Spleen (tissue), 7 donors: ENCODE results near the gene LPCAT1.
A peak's percentile ranks its signal among the peaks of the same experiment; 100 is the strongest.

Experiments
- POLR2A ChIP-seq, 3 donors: fragments of 450-650 bp; IDR thresholded peaks; one replicate each; pipeline ENCODE4 v1.5.1; 2017; ENCODE audit warnings: antibody characterized with exemption in 3 of 3, mild to moderate bottlenecking in 1 of 3
- POLR2AphosphoS5 ChIP-seq, 3 donors: sonication (generic); formaldehyde crosslinking; IDR thresholded peaks; one replicate each; pipeline ENCODE4 v1.5.1; 2017; ENCODE audit warnings: antibody characterized with exemption in 3 of 3
- TF ChIP-seq, protein P1 (sequence below), 11 experiments: fragments of 200-600 bp in 7 of 11; fragments of 450-650 bp in 4 of 11; sonication (generic) in 4 of 11; IDR thresholded peaks in 8 of 11; conservative IDR thresholded peaks in 3 of 11; 1 replicate in 7 of 11; 2 replicates in 4 of 11; pipeline versions ENCODE4 v1.4.0 to v1.8.0; 2016 to 2021; ENCODE audit warnings: antibody characterized with exemption in 11 of 11, inconsistent platforms in 4 of 11, mild to moderate bottlenecking in 1 of 11
- donor health status: DM: no; HTN: no; CAD: no; lungs with moderate emphysema.
- donor health status: DM: no; HTN: no; CAD: no.
- donor health status: DM: no; HTN: no; CAD: no.

DNA sequence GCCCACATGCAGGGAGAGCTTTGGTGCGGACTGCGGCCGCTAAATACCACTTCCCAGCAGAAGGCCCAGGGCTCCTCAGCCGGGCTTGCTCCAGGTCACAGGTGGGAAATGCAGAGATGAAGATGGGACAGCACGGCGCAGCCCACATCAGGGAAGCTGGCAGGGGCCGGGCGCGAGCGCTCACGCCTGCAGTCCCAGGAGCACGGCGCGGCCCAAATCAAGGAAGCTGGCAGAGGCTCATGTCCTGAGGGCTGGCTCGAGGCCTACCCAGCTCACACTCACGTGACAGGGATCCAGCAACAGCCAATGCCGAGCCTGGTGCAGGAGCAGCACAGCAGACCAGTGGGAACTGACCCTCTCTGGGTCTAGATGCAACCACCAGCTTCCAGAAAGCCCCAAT, 16.3 kb downstream of the LPCAT1 start:
- TF ChIP-seq, protein P1, sequence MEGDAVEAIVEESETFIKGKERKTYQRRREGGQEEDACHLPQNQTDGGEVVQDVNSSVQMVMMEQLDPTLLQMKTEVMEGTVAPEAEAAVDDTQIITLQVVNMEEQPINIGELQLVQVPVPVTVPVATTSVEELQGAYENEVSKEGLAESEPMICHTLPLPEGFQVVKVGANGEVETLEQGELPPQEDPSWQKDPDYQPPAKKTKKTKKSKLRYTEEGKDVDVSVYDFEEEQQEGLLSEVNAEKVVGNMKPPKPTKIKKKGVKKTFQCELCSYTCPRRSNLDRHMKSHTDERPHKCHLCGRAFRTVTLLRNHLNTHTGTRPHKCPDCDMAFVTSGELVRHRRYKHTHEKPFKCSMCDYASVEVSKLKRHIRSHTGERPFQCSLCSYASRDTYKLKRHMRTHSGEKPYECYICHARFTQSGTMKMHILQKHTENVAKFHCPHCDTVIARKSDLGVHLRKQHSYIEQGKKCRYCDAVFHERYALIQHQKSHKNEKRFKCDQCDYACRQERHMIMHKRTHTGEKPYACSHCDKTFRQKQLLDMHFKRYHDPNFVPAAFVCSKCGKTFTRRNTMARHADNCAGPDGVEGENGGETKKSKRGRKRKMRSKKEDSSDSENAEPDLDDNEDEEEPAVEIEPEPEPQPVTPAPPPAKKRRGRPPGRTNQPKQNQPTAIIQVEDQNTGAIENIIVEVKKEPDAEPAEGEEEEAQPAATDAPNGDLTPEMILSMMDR (IDR thresholded peaks at IDR 0.05 in 8 of 11, conservative IDR thresholded peaks at IDR 0.05 in 3 of 11) = no peak
- TF ChIP-seq POLR2AphosphoS5 (IDR thresholded peaks at IDR 0.05) = peak in 1 of 3 donors; percentile 25
- TF ChIP-seq POLR2A (IDR thresholded peaks at IDR 0.05) = no peak
